A549 treated with AZD2906 at 1 μM for 4 hours (cell line): ENCODE data around the gene TEPSIN. TPM values are rescaled to one million over a fixed set of nuclear protein-coding genes. Genes with fewer than 3 reads are reported as not detected.

Source experiments
- total RNA-seq: library from RNA; stranded (reverse); fragments of 200-300 nt; extraction: Qiagen RNA extraction; gene quantifications from 5 replicates; pipeline ENCODE4 v1.2.3, GENCODE V29; 2022

Gene TEPSIN, protein sequence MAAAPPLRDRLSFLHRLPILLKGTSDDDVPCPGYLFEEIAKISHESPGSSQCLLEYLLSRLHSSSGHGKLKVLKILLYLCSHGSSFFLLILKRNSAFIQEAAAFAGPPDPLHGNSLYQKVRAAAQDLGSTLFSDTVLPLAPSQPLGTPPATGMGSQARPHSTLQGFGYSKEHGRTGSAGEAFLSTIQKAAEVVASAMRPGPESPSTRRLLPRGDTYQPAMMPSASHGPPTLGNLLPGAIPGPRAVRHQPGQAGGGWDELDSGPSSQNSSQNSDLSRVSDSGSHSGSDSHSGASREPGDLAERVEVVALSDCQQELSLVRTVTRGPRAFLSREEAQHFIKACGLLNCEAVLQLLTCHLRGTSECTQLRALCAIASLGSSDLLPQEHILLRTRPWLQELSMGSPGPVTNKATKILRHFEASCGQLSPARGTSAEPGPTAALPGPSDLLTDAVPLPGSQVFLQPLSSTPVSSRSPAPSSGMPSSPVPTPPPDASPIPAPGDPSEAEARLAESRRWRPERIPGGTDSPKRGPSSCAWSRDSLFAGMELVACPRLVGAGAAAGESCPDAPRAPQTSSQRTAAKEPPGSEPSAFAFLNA
- total RNA-seq = 16.8 to 29.6 TPM (median 28.7 TPM) in 5 replicates

DNA sequence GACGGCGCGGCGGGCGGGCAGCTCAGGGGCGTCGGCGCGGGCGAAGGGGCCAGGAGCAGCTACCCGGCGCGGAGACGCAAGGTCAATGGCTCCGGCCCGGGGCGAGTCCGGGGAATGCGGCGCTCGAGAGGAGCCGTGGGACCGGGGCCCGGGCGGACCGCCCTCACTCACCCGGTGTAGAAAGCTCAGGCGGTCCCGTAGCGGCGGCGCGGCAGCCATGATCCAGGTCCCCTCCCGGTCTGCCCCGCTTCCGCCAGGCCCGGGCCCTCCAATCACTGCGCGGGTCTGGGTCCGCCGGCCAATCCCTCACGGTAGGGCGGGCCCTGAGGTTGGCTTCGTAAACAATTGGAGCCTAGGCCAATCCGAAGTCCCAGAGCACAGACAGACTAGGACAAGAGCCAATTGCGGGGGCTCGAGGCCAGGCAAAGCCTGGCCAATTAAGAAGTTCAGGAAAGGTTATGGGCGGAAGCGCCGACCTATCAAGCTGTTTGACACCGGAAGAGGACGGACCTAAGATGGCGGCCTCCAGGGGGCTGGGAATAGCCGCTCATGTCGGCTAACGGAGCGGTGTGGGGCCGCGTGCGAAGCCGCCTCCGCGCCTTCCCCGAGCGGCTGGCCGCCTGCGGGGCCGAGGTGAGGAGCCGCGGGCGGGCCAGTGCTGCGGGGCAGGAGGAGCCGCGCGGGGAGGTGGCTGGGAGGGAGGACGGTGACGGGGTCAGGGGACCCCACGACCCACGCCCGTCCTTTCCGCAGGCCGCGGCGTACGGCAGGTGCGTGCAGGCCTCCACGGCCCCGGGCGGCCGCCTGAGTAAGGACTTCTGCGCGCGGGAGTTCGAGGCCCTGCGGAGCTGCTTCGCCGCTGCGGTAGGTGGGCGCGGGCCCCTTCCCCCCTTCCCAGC, at the start of gene TEPSIN, which contains the start of gene NDUFAF8:
Gene TEPSIN, minus strand, starts transcription at position 241 of the 899 bp plus-strand sequence. Its CDS starts 22 bp downstream, at position 219.
Gene NDUFAF8, plus strand, starts transcription at position 504 of the 899 bp plus-strand sequence. Its CDS starts 46 bp downstream, at position 550.

DNA sequence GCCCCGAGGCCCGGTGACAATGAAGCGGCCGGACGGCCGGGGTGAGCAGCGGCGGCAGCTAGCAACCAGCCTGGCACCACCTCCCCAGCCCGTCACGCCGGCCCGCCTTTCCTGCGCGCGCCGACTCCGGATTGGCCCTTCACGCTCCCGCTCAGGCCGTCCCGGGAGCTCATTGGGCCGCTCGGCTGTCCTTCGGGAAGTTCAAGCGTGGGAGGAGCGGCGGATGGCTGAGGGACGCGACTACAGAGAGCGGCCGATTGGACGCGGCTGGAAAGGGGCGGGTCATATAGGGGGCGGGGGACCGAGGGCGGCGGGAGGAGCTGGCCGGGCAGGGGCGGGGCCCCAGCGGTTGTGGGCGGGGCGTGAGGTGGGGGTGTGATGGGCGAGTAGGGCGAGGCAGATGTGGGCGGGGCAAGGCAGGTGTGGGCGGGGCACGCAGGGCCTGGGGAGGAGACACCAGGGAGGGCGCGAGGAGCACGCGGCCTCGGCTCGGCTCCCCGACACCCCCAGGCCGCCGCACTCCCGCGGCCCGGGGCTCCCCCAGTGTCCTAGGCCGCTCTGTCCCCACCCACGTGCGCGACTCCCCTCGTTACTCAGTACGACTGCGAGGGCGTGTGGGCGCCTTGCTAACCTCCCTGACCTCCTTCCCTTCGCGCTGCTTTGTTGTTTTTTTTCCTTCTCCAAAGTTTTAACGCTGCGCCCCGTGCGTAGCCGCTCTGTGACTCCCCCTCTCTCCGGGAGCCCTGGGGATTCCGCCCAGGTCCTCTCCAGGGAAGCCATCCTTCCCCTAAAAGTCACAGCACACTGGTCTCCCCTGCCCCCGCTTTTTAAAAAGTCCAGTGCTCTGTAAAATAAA, 15.7 kb downstream of the TEPSIN start, which contains the start of gene CEP131:
Gene CEP131, minus strand, starts transcription at position 60 of the 856 bp plus-strand sequence. CDS start 2,909 bp downstream, outside the sequence.

Other genes with a start within 250 kb of the TEPSIN start
- 32.3 to 38.7 TPM (median 36.4 TPM) in 5 replicates for gene CHMP6, start 247.2 kb downstream of the TEPSIN start, total RNA-seq
- 123 to 150 TPM (median 144 TPM) in 5 replicates for gene BAIAP2, start 203.9 kb downstream of the TEPSIN start, total RNA-seq
- not detected in 5 replicates for gene PVALEF, start 73.5 kb downstream of the TEPSIN start, total RNA-seq
- gene AATK, start 72.8 kb downstream of the TEPSIN start, total RNA-seq = 0.40 to 0.85 TPM (median 0.55 TPM) in 5 replicates
- 6.5 to 9.7 TPM (median 8.0 TPM) in 5 replicates for gene CEP131, start 16.1 kb downstream of the TEPSIN start, total RNA-seq
- 82.9 to 251 TPM (median 214 TPM) in 5 replicates for gene NDUFAF8, start 263 bp upstream of the TEPSIN start, total RNA-seq
- gene SLC38A10, start 56.3 kb upstream of the TEPSIN start, total RNA-seq = 50.9 to 75.9 TPM (median 72.2 TPM) in 5 replicates
- 6.7 to 10.0 TPM (median 8.0 TPM) in 5 replicates for gene BAHCC1, start 156.4 kb upstream of the TEPSIN start, total RNA-seq